T1000 (cell line): ENCODE data around the gene MATN1.

Experiments used
- DNase-seq: peaks from one replicate; lab custom pipeline; 2025; ENCODE audit warnings: mixed read lengths; lab: John Stamatoyannopoulos, UW

The MATN1 gene

GRCh38 chr1:30682396-30683275 is 40.7 kb downstream of the MATN1 start:
- DNase-seq, result no peak

GRCh38 chr1:30681782-30682181 is 41.6 kb downstream of the MATN1 start:
- DNase-seq, result no peak

GRCh38 chr1:30680879-30681278 is 42.5 kb downstream of the MATN1 start:
- no peak for DNase-seq

GRCh38 chr1:30680429-30680828 is 43.0 kb downstream of the MATN1 start:
- no peak for DNase-seq

- DNase-seq, result no peak
Measured at GRCh38 chr1:30679976-30680305, 43.4 kb downstream of the MATN1 start.

GRCh38 chr1:30679201-30679975 is 44.0 kb downstream of the MATN1 start:
- DNase-seq, result no peak

GRCh38 chr1:30678209-30678608 is 45.2 kb downstream of the MATN1 start:
- no peak for DNase-seq

- DNase-seq, result no peak
Measured at GRCh38 chr1:30677471-30677870, 45.9 kb downstream of the MATN1 start.

GRCh38 chr1:30675761-30676160 is 47.6 kb downstream of the MATN1 start:
- no peak for DNase-seq

- no peak for DNase-seq
Measured at GRCh38 chr1:30675289-30675688, 48.1 kb downstream of the MATN1 start.

- no peak for DNase-seq
Measured at GRCh38 chr1:30673395-30673794, 50.0 kb downstream of the MATN1 start.

GRCh38 chr1:30672661-30673060 is 50.7 kb downstream of the MATN1 start:
- no peak for DNase-seq

- DNase-seq, result peak; percentile 53
Measured at GRCh38 chr1:30670240-30671060, 52.9 kb downstream of the MATN1 start.

GRCh38 chr1:30668546-30669327 is 54.6 kb downstream of the MATN1 start:
- no peak for DNase-seq

- DNase-seq, result no peak
Measured at GRCh38 chr1:30668024-30668423, 55.4 kb downstream of the MATN1 start.

- no peak for DNase-seq
Measured at GRCh38 chr1:30666756-30667273, 56.6 kb downstream of the MATN1 start.

- DNase-seq, result no peak
Measured at GRCh38 chr1:30665216-30666010, 58.0 kb downstream of the MATN1 start.

- DNase-seq, result no peak
Measured at GRCh38 chr1:30664103-30664755, 59.2 kb downstream of the MATN1 start.

GRCh38 chr1:30663596-30664091 is 59.7 kb downstream of the MATN1 start:
- no peak for DNase-seq
